Measurements from ENCODE around the gene ITSN1.
A peak's percentile ranks its signal among the peaks of the same experiment; 100 is the strongest.

The ITSN1 gene

DNA sequence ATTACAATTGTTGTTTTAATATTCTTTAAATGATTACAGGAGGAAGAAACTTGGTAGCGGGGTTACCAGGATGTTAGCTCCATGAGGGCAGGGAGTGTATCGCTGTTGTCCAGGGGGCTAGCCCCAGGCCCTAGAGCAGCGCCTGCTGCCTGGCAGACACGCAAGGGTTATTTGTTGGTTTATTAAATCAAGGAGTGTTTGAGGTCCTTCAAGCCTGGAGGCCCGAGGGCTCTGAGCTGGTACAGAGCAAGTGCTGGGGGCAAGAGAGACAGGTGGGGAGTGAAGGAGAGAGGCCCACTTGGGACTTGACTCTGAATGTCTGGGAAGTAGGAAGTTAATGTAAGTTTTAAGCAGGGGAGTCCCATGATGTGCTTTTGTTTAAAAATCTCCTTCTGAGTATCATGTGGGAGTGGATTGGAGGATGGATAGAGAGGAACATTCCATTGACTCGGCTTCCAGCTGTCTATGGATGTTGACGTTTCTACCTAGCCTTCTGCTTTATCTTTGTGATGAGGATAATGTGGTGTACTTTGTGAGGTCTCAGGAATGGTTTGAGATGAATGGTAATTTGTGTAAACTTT, 8.7 kb downstream of the ITSN1 start:
- Histone ChIP-seq H3K4me3 (ENCODE audit: low read depth, low read length) (no peak overlapping the region), H3K79me2 (ENCODE audit: control insufficient read depth, insufficient read depth, low read length, unreplicated experiment) (peaks cover 90% of the 10 kb centered on the region), H3K36me3 (ENCODE audit: insufficient read depth, low read length) (no peaks in the 10 kb centered on the region), H3K4me1 (ENCODE audit: control insufficient read depth, insufficient read depth, low read length, unreplicated experiment) (peaks cover 23% of the 10 kb centered on the region), H3K27me3 (ENCODE audit: insufficient read depth, low read length) (no peaks in the 10 kb centered on the region), H2AFZ (ENCODE audit: low read length, unreplicated experiment) (no peak overlapping the region), H3K27ac (ENCODE audit: low read depth, low read length) (no peak overlapping the region)

DNA sequence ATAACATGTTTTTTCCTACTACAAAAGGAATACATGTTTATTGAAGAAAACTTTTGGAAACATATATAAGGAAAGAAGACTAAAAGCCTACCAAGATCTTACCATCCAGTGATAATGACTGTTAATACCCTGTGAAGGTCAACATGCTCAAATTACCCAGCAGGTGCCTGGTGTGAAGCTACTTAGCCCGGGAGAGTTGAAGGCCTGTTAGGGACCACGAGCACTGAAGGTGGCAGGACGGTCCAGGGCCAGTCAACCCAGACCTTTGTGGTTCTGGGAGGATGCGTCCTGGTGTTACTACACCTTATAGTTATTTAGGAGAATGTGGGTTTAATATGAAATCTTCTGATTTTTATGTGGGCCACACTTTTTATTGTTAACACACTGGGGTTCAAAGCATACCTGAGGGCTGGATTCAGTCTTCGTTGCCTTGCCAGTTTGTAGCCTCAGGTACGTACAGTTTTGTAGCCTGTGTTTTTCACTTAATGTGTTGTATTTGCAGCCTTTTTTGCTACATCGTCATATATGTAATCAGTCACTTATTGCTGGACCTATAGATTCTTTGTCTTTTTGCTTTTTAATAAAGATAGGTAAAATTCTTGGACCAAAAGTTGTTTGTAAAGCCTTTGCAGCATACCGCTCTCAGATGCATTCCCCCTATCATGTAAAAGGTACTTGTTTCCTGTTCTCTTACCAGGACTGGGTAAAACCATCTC, 9.8 kb downstream of the ITSN1 start:
- H3K27ac ChIP-seq (ENCODE audit: low read depth, low read length), result no peak overlapping the region
- H3K4me1 ChIP-seq (ENCODE audit: control insufficient read depth, insufficient read depth, low read length, unreplicated experiment), result peaks cover 30% of the 10 kb centered on the region
- peaks cover 90% of the 10 kb centered on the region for H3K79me2 ChIP-seq (ENCODE audit: control insufficient read depth, insufficient read depth, low read length, unreplicated experiment)
- H3K4me3 ChIP-seq (ENCODE audit: low read depth, low read length), result no peak overlapping the region
- H3K36me3 ChIP-seq (ENCODE audit: insufficient read depth, low read length), result no peaks in the 10 kb centered on the region
- H3K27me3 ChIP-seq (ENCODE audit: insufficient read depth, low read length), result no peaks in the 10 kb centered on the region
- H2AFZ ChIP-seq (ENCODE audit: low read length, unreplicated experiment), result no peak overlapping the region

DNA sequence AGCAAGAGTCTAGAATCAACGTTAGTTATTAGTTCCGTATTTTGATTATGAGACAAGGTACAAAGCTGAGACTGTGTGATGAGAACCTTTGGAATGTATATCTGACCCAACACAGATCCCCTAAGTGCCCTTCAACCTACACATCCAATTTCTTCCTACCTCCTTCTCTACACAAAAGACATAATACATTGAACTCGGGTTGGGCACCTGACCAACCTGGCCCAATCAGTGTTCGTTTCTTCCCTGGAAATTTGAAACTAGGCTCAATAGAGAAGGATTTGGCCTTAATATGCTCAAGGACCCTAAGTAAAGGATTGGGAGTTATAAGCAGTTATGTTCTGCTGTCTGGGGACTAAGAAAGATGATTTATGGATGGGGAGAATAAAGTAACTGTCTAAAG, 12.1 kb downstream of the ITSN1 start:
- H3K27me3 ChIP-seq (ENCODE audit: insufficient read depth, low read length), result no peaks in the 10 kb centered on the region
- no peak overlapping the region for H3K4me3 ChIP-seq (ENCODE audit: low read depth, low read length)
- H3K27ac ChIP-seq (ENCODE audit: low read depth, low read length), result peak overlapping the region; percentile 62
- H3K4me1 ChIP-seq (ENCODE audit: control insufficient read depth, insufficient read depth, low read length, unreplicated experiment), result peaks cover 35% of the 10 kb centered on the region
- 0 out of 2 replicates have a peak, but pooled peaks cover 5% of the 10 kb centered on the region for H3K36me3 ChIP-seq (ENCODE audit: insufficient read depth, low read length)
- H2AFZ ChIP-seq (ENCODE audit: low read length, unreplicated experiment), result no peak overlapping the region
- H3K79me2 ChIP-seq (ENCODE audit: control insufficient read depth, insufficient read depth, low read length, unreplicated experiment), result peaks cover 88% of the 10 kb centered on the region

DNA sequence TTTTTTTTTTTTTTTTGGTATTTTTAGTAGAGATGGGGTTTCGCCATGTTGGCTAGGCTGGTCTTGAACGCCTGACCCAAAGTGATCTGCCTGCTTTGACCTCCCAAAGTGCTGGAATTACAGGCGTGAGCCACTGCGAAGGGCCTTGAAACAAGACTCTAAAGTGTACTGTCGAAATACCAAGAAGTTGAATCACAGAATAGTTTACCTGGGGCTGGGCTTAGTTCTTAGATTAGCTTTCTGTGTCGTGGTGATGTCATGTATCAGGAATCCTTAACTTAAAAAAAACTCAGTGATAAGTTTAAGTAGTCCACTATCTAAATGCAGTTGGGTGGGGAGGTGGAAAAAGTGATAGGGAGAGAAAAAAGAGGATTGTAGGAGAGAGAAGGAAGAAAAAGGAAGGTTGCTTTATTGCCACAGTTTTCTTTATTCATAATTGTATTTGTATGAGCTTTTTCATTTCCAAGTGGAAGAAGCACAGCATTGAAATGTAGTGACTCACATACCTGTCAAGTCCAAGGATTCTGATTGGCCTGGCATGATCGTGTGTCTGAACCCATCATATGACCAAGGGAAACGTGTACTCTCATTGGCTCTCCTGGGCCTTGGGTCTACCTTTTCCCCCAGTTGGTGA, 13.4 kb downstream of the ITSN1 start:
- Histone ChIP-seq H3K4me1 (ENCODE audit: control insufficient read depth, insufficient read depth, low read length, unreplicated experiment) (peaks cover 35% of the 10 kb centered on the region), H2AFZ (ENCODE audit: low read length, unreplicated experiment) (no peak overlapping the region), H3K27ac (ENCODE audit: low read depth, low read length) (peak overlapping the region; percentile 62), H3K79me2 (ENCODE audit: control insufficient read depth, insufficient read depth, low read length, unreplicated experiment) (peaks cover 84% of the 10 kb centered on the region), H3K4me3 (ENCODE audit: low read depth, low read length) (no peak overlapping the region), H3K27me3 (ENCODE audit: insufficient read depth, low read length) (no peaks in the 10 kb centered on the region), H3K36me3 (ENCODE audit: insufficient read depth, low read length) (peaks cover 12% of the 10 kb centered on the region)

DNA sequence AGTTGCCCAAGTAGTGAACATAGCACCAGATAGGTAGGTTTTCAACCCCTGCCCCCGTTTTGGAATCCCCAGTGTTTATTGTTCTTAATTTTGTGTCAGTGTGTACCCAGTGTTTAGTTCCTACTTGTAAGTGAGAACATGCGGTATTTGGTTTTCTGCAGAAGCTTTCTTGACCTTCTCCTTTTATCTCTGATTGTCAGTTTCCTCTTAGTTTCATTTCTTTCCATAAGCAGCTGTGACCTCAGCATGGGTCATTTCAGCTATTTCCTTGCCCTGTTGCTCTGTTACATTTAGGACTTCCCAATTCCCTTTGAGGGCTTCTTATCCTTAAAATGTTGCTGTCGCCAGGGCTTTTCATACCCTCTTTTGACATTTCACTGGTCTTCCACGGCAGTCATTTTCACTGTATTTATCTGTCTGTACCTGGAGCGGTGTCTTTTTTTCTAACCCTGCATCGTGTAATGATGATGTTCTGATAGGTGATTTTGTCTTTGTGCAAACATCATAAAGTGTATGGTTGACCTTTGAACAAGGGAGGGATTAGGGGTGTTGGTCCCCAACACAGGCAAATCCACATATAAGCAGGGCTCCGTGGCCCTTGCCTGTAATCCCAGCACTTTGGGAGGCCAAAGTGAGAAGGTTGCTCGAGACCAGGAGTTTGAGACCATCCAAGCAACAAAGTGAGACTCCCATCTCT, 15.0 kb downstream of the ITSN1 start:
- Histone ChIP-seq H2AFZ (ENCODE audit: low read length, unreplicated experiment) (no peak overlapping the region), H3K27ac (ENCODE audit: low read depth, low read length) (peak overlapping the region; percentile 14; the same call in 1 of the 2 replicates), H3K4me1 (ENCODE audit: control insufficient read depth, insufficient read depth, low read length, unreplicated experiment) (peaks cover 32% of the 10 kb centered on the region), H3K79me2 (ENCODE audit: control insufficient read depth, insufficient read depth, low read length, unreplicated experiment) (peaks cover 84% of the 10 kb centered on the region), H3K4me3 (ENCODE audit: low read depth, low read length) (peak overlapping the region; percentile 45), H3K36me3 (ENCODE audit: insufficient read depth, low read length) (peaks cover 19% of the 10 kb centered on the region), H3K27me3 (ENCODE audit: insufficient read depth, low read length) (no peaks in the 10 kb centered on the region)

DNA sequence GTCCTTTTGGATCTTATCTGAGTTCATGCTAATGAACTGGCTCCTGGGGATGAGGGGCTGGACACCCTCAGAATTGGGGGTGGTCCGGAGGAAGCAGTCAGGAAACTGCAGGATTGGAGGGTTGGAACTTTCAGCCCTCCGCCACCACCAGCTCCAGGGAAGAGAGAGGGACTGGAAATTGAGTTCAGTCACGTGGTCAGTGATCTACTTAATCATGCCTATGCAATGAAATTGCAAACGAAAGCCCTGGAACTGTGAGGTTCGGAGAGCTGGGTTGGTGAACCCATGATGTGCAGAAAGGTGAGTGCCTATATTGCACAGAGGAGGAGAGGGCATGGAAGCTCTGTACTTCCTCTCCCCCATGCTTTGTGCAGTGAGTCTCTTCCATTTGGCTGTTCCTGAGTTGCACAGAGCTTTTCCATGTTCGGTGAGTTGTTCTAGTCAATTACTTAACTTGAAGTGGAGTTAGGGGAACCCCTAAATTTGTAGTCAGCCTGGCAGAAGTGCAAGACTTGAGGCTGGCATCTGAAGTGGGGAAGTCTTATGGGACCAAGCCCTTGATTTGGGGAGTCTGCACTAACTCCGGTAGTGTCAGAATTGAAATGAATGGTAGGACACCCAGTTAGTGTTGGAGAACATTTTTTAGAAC, 16.7 kb downstream of the ITSN1 start:
- no peaks in the 10 kb centered on the region for H3K27me3 ChIP-seq (ENCODE audit: insufficient read depth, low read length)
- peaks cover 19% of the 10 kb centered on the region for H3K36me3 ChIP-seq (ENCODE audit: insufficient read depth, low read length)
- no peak overlapping the region for H3K27ac ChIP-seq (ENCODE audit: low read depth, low read length)
- H3K4me1 ChIP-seq (ENCODE audit: control insufficient read depth, insufficient read depth, low read length, unreplicated experiment), result peaks cover 32% of the 10 kb centered on the region
- no peak overlapping the region for H2AFZ ChIP-seq (ENCODE audit: low read length, unreplicated experiment)
- H3K79me2 ChIP-seq (ENCODE audit: control insufficient read depth, insufficient read depth, low read length, unreplicated experiment), result peaks cover 77% of the 10 kb centered on the region
- H3K4me3 ChIP-seq (ENCODE audit: low read depth, low read length), result no peak overlapping the region

DNA sequence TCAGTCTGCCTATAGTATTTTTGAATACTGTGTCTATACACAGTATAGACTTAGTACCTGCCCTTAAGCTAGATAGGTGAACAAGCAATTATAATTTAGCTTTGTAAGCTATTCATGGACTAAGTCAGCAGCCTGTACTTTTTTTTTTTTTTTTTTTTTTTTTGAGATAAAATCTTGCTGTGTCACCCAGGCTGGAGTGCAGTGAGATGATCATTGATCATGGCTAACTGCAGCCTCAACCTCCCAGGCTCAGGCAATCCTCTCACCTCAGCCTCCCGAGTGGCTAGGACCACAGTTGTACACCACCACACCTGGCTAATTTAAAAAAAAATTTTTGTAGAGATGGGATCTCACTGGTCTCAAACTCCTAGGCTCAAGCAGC, 17.3 kb downstream of the ITSN1 start:
- peaks cover 19% of the 10 kb centered on the region for H3K36me3 ChIP-seq (ENCODE audit: insufficient read depth, low read length)

DNA sequence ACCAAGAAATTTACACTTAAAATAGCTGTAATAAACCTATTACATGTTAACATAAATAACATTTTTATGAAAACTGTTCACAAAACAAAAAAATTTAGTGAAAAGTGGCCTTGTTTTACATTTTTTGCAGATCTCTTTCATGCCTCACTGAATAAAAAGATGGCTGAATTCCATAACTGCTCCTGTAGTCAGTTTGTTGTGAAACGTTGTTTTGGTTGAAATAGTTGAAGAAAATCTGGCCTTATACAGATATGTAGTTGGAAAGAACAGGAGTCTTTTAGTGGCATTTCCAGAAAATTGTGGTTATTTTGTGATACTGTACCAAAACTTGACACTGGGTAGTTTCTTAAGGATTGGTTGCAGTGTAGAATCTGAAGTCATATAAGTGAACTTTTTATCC, 18.1 kb downstream of the ITSN1 start:
- Histone ChIP-seq H3K4me3 (ENCODE audit: low read depth, low read length) (no peak overlapping the region), H3K27ac (ENCODE audit: low read depth, low read length) (no peak overlapping the region), H3K79me2 (ENCODE audit: control insufficient read depth, insufficient read depth, low read length, unreplicated experiment) (peaks cover 74% of the 10 kb centered on the region), H3K36me3 (ENCODE audit: insufficient read depth, low read length) (peaks cover 19% of the 10 kb centered on the region), H3K27me3 (ENCODE audit: insufficient read depth, low read length) (no peaks in the 10 kb centered on the region), H2AFZ (ENCODE audit: low read length, unreplicated experiment) (no peak overlapping the region), H3K4me1 (ENCODE audit: control insufficient read depth, insufficient read depth, low read length, unreplicated experiment) (peaks cover 19% of the 10 kb centered on the region)

More for the DNA sequence above, 17.3 kb downstream of the ITSN1 start:
- Histone ChIP-seq H3K4me3 (ENCODE audit: low read depth, low read length) (no peak overlapping the region), H3K27me3 (ENCODE audit: insufficient read depth, low read length) (no peaks in the 10 kb centered on the region), H3K79me2 (ENCODE audit: control insufficient read depth, insufficient read depth, low read length, unreplicated experiment) (peaks cover 77% of the 10 kb centered on the region), H3K27ac (ENCODE audit: low read depth, low read length) (no peak overlapping the region), H2AFZ (ENCODE audit: low read length, unreplicated experiment) (no peak overlapping the region), H3K4me1 (ENCODE audit: control insufficient read depth, insufficient read depth, low read length, unreplicated experiment) (peaks cover 27% of the 10 kb centered on the region)

DNA sequence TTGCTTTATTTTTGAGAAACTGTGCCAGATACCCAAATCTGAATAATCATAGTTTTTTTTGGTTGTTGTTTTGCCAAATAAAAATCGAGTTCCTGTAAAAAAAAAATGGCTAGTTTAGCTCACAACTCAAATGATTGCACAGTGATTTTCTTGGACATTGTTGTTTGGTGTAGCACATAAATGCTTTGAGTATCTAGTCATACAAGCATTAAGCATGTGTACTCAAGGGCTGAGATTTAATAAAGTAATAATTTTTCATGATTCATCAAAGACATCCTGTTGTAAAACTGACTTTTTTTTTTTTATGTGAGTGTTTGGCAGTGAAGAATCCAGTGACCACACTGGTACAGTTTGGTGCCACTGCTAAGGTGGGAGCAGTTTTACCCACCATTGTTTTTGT, 18.8 kb downstream of the ITSN1 start:
- H3K4me1 ChIP-seq (ENCODE audit: control insufficient read depth, insufficient read depth, low read length, unreplicated experiment), result peaks cover 19% of the 10 kb centered on the region
- H2AFZ ChIP-seq (ENCODE audit: low read length, unreplicated experiment), result no peak overlapping the region
- H3K27me3 ChIP-seq (ENCODE audit: insufficient read depth, low read length), result no peaks in the 10 kb centered on the region
- H3K36me3 ChIP-seq (ENCODE audit: insufficient read depth, low read length), result peaks cover 19% of the 10 kb centered on the region
- H3K27ac ChIP-seq (ENCODE audit: low read depth, low read length), result no peak overlapping the region
- H3K79me2 ChIP-seq (ENCODE audit: control insufficient read depth, insufficient read depth, low read length, unreplicated experiment), result peaks cover 77% of the 10 kb centered on the region
- H3K4me3 ChIP-seq (ENCODE audit: low read depth, low read length), result no peak overlapping the region

DNA sequence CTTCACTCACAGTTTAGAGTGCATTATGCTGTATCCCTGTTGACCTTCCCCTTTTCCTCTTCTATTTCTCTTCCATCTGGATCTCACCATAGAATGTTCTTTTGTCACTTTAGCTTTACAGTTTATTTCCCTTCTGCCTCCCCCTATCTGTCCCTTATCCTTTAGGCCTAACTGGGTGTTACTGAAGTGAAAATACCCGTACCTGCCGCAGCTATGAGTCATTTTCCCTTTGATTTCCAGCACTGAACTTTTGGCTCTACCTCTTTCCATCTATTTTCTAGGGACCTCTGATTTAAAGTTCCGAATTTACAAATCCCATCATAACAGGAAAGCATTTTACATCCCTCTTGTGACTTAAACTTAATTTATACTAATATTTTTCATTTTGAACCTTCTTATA, 19.7 kb downstream of the ITSN1 start:
- Histone ChIP-seq H3K27me3 (ENCODE audit: insufficient read depth, low read length) (no peaks in the 10 kb centered on the region), H3K4me3 (ENCODE audit: low read depth, low read length) (no peak overlapping the region), H3K79me2 (ENCODE audit: control insufficient read depth, insufficient read depth, low read length, unreplicated experiment) (peaks cover 79% of the 10 kb centered on the region), H2AFZ (ENCODE audit: low read length, unreplicated experiment) (no peak overlapping the region), H3K27ac (ENCODE audit: low read depth, low read length) (no peak overlapping the region), H3K4me1 (ENCODE audit: control insufficient read depth, insufficient read depth, low read length, unreplicated experiment) (peaks cover 18% of the 10 kb centered on the region), H3K36me3 (ENCODE audit: insufficient read depth, low read length) (peaks cover 19% of the 10 kb centered on the region)
